ENCODE data around the gene WDR70.

The WDR70 gene

GRCh38 chr5:37717613-37718431 is 338.7 kb downstream of the WDR70 start:
- DNase-seq (ENCODE audit: low spot score): no peak
- TF ChIP-seq CTCF (IDR thresholded peaks at IDR 0.05; ENCODE audit: extremely low read depth, missing control alignments): no peak

GRCh38 chr5:37720550-37720952 is 341.4 kb downstream of the WDR70 start:
- DNase-seq (ENCODE audit: low spot score): no peak
- no peak for TF ChIP-seq CTCF (IDR thresholded peaks at IDR 0.05; ENCODE audit: extremely low read depth, missing control alignments)

- no peak for TF ChIP-seq CTCF (IDR thresholded peaks at IDR 0.05; ENCODE audit: extremely low read depth, missing control alignments)
- DNase-seq (ENCODE audit: low spot score): peak; percentile 19
These were observed 342.3 kb downstream of the WDR70 start for GRCh38 chr5:37721447-37721871.

- DNase-seq (ENCODE audit: low spot score): peak; percentile 11
- no peak for TF ChIP-seq CTCF (IDR thresholded peaks at IDR 0.05; ENCODE audit: extremely low read depth, missing control alignments)
These were observed 343.4 kb downstream of the WDR70 start for GRCh38 chr5:37722236-37723161.

GRCh38 chr5:37723162-37723961 is 344.2 kb downstream of the WDR70 start:
- no peak for DNase-seq (ENCODE audit: low spot score)
- TF ChIP-seq CTCF (IDR thresholded peaks at IDR 0.05; ENCODE audit: extremely low read depth, missing control alignments): peak; percentile 6

GRCh38 chr5:37724395-37725125 is 345.4 kb downstream of the WDR70 start:
- DNase-seq (ENCODE audit: low spot score): no peak
- TF ChIP-seq CTCF (IDR thresholded peaks at IDR 0.05; ENCODE audit: extremely low read depth, missing control alignments): no peak
